HG03025 (cell line): ENCODE results near the gene ACOT2.

Experiments
- ATAC-seq: cut with Tn5 transposase; IDR thresholded peaks from one replicate; pipeline ENCODE4 v1.9.1; 2021; ENCODE audit warnings: mild to moderate bottlenecking, moderate library complexity; ENCODE audit not compliant: unreplicated experiment, low FRiP score

Gene ACOT2

DNA sequence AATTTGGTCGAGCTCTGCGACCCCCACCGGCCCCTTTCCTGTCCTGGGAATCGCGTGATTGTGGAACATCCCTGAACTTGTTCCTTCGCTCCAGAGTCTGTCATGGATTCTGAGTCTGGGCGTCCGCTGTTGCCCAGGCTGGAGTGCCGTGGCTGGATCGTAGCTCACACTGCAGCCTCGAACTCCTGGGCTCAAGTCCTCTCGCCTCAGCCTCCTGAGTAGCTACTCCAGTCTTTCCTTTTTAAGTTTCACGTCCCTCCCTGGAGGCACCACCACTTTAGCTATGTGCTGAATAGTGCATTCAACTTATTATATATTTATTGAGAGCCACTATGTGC is 44.0 kb downstream of the ACOT2 start:
- no peak for ATAC-seq

DNA sequence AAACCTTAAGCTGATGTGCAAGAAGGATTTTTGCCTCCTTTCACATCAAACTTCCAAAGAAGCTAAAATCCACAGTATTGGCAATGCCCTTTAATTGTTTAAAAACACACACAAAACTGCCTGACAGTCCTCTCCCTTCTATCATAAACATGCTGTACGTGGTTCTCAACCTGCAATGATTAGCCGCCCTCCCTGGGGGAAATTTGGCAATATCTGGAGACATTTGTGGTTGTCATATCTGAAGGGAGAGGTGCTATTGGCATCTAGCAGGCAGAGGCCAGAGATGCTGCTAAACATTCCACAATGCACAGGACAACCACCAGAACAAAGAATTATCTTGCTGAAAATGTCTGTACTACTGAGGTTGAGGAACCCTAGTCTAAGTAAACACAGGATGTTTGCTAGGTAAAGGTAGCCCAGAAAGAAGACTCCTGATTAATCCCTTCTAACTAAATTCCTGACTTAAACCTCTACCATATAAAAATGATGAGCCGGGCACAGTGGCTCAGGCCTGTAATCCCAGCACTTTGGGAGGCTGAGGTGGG is 44.5 kb downstream of the ACOT2 start:
- ATAC-seq, result no peak

DNA sequence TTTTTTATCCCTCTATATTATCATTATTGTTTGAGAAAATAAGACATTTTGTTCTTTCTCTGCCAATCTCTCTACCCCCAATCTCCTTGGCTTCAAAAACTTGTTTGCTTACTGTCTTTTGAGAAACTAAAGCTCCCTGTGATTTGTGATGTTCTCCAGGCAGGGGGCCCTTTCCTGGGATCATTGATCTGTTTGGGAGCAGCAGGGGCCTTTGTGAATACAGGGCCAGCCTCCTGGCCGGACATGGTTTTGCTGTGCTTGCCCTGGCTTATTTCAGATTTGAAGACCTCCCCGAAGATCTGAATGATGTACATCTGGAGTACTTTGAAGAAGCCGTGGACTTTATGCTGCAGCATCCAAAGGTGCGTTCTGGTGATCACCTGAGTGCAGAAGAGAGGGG is 47.8 kb downstream of the ACOT2 start:
- ATAC-seq, result no peak

DNA sequence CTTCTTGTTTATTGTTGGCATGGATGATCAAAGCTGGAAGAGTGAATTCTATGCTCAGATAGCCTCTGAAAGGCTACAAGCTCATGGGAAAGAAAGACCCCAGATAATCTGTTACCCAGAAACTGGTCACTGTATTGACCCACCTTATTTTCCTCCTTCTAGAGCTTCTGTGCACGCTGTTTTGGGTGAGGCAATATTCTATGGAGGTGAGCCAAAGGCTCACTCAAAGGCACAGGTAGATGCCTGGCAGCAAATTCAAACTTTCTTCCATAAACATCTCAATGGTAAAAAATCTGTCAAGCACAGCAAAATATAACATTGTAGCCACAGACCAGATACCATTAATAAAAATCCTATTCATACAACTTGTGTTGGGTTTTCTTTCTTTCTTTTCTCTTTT is 50.5 kb downstream of the ACOT2 start:
- ATAC-seq, result no peak

DNA sequence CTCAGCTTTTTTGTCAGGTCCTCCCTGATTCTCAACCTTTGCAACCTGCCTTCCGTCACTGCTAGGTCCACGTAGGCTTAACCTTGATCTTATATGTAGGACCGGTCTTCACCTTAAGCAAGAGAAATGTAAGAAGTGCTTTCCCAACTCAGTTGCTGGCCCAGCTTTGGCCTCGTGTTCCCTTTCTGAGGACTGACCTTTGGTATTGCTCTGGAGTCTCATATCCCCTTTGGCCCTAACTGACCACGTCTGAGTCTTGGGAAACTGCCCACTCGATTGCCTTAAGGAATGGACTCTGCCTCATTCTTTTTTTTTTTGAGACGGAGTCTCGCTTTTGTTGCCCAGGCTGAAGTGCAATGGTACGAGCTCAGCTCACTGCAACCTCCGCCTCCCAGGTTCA is 51.3 kb downstream of the ACOT2 start:
- no peak for ATAC-seq

DNA sequence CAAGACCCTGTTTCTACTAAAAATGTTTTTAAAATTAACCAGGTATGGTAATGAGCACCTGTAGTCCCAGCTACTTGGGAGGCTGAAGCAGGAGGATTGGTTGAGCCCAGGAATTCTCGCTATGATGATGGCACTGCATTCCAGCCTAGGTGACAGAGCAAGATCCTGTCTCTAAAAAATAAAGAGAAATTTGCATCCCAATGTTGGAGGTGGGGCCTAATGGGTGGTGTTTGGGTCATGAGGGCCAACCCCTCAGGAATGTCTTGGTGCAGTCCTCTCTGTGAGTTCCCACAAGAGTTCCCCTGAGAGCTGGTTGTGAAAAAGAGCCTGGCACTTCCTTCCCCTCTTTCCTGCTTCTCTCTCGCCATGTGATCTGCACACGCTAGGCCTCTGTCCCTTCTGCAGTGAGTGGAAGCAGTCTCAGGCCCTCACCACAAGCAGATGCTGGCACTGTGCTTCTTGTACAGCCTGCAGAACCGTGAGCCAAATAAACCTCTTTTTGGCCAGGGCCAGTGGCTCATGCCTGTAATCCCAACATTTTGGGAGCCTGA is 54.6 kb downstream of the ACOT2 start:
- no peak for ATAC-seq
